ENCODE data around the gene ITGBL1.

ITGBL1 gene, protein sequence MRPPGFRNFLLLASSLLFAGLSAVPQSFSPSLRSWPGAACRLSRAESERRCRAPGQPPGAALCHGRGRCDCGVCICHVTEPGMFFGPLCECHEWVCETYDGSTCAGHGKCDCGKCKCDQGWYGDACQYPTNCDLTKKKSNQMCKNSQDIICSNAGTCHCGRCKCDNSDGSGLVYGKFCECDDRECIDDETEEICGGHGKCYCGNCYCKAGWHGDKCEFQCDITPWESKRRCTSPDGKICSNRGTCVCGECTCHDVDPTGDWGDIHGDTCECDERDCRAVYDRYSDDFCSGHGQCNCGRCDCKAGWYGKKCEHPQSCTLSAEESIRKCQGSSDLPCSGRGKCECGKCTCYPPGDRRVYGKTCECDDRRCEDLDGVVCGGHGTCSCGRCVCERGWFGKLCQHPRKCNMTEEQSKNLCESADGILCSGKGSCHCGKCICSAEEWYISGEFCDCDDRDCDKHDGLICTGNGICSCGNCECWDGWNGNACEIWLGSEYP

DNA sequence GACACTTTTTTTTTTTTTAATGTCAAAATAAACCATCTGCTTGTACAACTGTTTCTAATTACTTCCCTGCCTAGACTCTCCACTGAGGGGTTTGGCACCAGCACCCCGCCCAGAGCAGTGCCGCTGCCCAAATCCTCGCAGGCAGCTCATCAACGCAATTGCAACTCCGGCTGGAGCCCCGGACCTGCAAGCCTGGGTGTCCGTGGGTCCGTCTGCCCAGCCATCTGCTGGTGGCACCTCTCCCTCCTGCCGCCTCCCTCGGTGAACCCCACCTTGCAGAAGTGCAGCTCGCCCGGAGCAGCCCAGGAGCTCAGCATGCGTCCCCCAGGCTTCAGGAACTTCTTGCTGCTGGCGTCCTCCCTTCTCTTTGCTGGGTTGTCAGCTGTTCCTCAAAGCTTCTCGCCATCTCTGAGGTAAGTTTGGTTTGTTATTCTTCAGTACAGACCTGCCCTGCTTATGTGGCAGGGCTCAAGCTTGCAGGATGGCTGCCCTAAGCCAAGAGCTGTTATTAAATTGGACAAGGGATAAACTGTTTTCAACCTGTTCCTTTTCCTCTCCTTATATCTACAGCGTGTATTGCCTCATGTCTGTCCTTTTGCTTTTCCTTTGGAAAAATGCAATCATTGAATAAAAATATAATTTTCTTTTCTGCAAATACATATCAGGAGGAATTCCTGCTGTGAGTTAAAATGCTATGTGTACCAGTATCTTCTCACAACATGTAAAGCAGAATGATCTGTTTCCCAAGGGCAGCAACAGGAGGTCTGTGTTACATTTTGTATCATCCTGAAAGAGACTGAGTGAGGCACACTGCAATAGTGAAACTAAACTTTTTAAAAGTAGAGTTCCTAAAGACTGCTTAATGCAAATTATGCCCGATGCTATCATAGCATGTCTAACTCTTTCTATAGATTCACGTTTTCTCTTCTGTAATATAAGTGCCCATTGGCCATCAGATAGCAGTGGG lies at the start of gene ITGBL1:
Gene ITGBL1, plus strand, starts transcription at position 157 of the 967 bp plus-strand sequence. Its CDS starts 159 bp downstream, at position 316.
- H3K27ac ChIP-seq (ENCODE audit: low read depth, low read length) = no peak within 1 kb of the TSS
- no peak within 1 kb of the TSS for H3K4me3 ChIP-seq (ENCODE audit: insufficient read depth, low read length, poor library complexity, severe bottlenecking)
- H3K27me3 ChIP-seq (ENCODE audit: low read length) = no peaks in the 10 kb centered on the region
- H3K4me2 ChIP-seq (ENCODE audit: low read depth, low read length, poor library complexity, severe bottlenecking) = no peak within 1 kb of the TSS
- H3K9ac ChIP-seq (ENCODE audit: low read length) = no peak within 1 kb of the TSS
- no peaks in the 10 kb centered on the region for H3K9me3 ChIP-seq (ENCODE audit: insufficient read depth, low read length)
- H3K9me2 ChIP-seq (replicated peaks; ENCODE audit: insufficient read depth, low read length) = no peaks in the 10 kb centered on the region
- H3F3A ChIP-seq (ENCODE audit: insufficient read depth) = no peaks in the 10 kb centered on the region
- no peak within 1 kb of the TSS for H2AFZ ChIP-seq (ENCODE audit: low read depth, low read length, severe bottlenecking)
- H3K36me3 ChIP-seq (ENCODE audit: low read length) = no peaks in the 10 kb centered on the region
- H4K20me1 ChIP-seq (ENCODE audit: low read depth, low read length) = no peaks in the 10 kb centered on the region
- H3K79me2 ChIP-seq (ENCODE audit: insufficient read depth, low read length) = no peaks in the 10 kb centered on the region
- TF ChIP-seq EZH2phosphoT487 (conservative IDR thresholded peaks at IDR 0.05; ENCODE audit: low read length) = no peak

DNA sequence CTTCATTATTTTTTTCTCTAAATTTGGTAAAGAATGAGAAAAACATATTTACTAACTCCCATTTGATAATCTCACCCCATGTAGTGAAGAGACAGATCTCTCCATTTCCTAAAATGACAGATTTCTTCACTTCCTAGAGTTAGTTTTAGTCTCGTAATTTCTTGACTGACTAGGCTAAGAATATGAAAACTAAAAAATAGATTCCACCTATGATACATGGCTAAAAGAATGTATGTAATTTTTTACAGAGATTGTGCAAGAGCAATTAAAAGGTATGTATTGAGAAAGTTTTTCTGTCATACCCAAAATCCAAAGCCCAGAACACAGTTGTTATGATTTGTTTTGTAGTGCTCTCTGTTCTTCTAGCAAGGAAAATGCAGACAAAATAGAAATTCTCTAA lies 45.7 kb upstream of the ITGBL1 start:
- Histone ChIP-seq H3K9ac (ENCODE audit: low read length) (no peak overlapping the region), H3K9me3 (ENCODE audit: insufficient read depth, low read length) (no peaks in the 10 kb centered on the region), H3K36me3 (ENCODE audit: low read length) (no peaks in the 10 kb centered on the region), H3K27ac (ENCODE audit: low read depth, low read length) (no peak overlapping the region), H3K4me2 (ENCODE audit: low read depth, low read length, poor library complexity, severe bottlenecking) (no peak overlapping the region), H3K79me2 (ENCODE audit: insufficient read depth, low read length) (no peaks in the 10 kb centered on the region), H4K20me1 (ENCODE audit: low read depth, low read length) (no peaks in the 10 kb centered on the region), H3K4me3 (ENCODE audit: insufficient read depth, low read length, poor library complexity, severe bottlenecking) (no peak overlapping the region), H3F3A (ENCODE audit: insufficient read depth) (no peaks in the 10 kb centered on the region), H3K9me2 (replicated peaks; ENCODE audit: insufficient read depth, low read length) (no peaks in the 10 kb centered on the region), H3K27me3 (ENCODE audit: low read length) (no peaks in the 10 kb centered on the region), H2AFZ (ENCODE audit: low read depth, low read length, severe bottlenecking) (no peak overlapping the region)
- TF ChIP-seq EZH2phosphoT487 (conservative IDR thresholded peaks at IDR 0.05; ENCODE audit: low read length) = no peak
- TF ChIP-seq, protein P1, sequence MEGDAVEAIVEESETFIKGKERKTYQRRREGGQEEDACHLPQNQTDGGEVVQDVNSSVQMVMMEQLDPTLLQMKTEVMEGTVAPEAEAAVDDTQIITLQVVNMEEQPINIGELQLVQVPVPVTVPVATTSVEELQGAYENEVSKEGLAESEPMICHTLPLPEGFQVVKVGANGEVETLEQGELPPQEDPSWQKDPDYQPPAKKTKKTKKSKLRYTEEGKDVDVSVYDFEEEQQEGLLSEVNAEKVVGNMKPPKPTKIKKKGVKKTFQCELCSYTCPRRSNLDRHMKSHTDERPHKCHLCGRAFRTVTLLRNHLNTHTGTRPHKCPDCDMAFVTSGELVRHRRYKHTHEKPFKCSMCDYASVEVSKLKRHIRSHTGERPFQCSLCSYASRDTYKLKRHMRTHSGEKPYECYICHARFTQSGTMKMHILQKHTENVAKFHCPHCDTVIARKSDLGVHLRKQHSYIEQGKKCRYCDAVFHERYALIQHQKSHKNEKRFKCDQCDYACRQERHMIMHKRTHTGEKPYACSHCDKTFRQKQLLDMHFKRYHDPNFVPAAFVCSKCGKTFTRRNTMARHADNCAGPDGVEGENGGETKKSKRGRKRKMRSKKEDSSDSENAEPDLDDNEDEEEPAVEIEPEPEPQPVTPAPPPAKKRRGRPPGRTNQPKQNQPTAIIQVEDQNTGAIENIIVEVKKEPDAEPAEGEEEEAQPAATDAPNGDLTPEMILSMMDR (IDR thresholded peaks at IDR 0.05; ENCODE audit: insufficient read depth, low read length, poor library complexity, severe bottlenecking) = no peak

DNA sequence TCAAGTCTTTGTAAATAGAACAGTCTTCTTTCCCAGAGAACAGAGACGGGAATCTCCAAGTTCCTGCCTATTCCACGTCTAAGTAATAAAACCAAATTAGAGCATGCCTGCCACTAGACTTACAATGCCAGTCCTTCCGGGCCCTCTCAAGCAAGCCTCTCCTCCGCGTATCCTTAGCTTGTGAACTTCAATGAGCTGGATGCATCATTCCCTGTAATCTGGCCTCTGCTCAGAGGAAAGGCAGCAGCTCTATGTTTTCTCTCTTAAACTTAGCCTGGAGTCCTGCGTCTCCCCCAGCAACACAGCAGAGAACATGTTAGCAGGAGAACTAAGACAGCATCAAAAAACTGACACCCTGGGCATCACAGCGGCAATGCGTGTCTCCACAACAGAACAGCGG lies 44.3 kb upstream of the ITGBL1 start:
- Histone ChIP-seq H3F3A (ENCODE audit: insufficient read depth) (no peaks in the 10 kb centered on the region), H3K36me3 (ENCODE audit: low read length) (no peaks in the 10 kb centered on the region), H3K4me3 (ENCODE audit: insufficient read depth, low read length, poor library complexity, severe bottlenecking) (no peak overlapping the region), H3K9me3 (ENCODE audit: insufficient read depth, low read length) (no peaks in the 10 kb centered on the region), H4K20me1 (ENCODE audit: low read depth, low read length) (no peaks in the 10 kb centered on the region), H3K27ac (ENCODE audit: low read depth, low read length) (no peak overlapping the region), H3K27me3 (ENCODE audit: low read length) (no peaks in the 10 kb centered on the region), H3K9me2 (replicated peaks; ENCODE audit: insufficient read depth, low read length) (no peaks in the 10 kb centered on the region), H3K4me2 (ENCODE audit: low read depth, low read length, poor library complexity, severe bottlenecking) (no peak overlapping the region), H3K79me2 (ENCODE audit: insufficient read depth, low read length) (no peaks in the 10 kb centered on the region), H3K9ac (ENCODE audit: low read length) (no peak overlapping the region), H2AFZ (ENCODE audit: low read depth, low read length, severe bottlenecking) (no peak overlapping the region)
- no peak for TF ChIP-seq EZH2phosphoT487 (conservative IDR thresholded peaks at IDR 0.05; ENCODE audit: low read length)
- TF ChIP-seq, protein P1 (IDR thresholded peaks at IDR 0.05; ENCODE audit: insufficient read depth, low read length, poor library complexity, severe bottlenecking) = no peak
